Mammary epithelial cell (primary cell): ENCODE measurements around the gene CCDC9B.

Experiments
- CTCF ChIP-seq, 2 donors: IDR thresholded peaks in 1 of 2; conservative IDR thresholded peaks in 1 of 2; 2 replicates each; pipeline ENCODE4 v1.5.1; 2011 to 2012; ENCODE audit warnings: inconsistent platforms in 2 of 2, low read length in 2 of 2, mild to moderate bottlenecking in 2 of 2, control low read depth in 1 of 2, low read depth in 1 of 2; ENCODE audit not compliant: insufficient read depth in 1 of 2; ENCODE audit errors: extremely low read depth in 1 of 2
- EZH2 ChIP-seq: IDR thresholded peaks from 2 replicates; pipeline ENCODE4 v1.6.1; 2012; ENCODE audit warnings: low read length, inconsistent platforms, borderline replicate concordance

DNA sequence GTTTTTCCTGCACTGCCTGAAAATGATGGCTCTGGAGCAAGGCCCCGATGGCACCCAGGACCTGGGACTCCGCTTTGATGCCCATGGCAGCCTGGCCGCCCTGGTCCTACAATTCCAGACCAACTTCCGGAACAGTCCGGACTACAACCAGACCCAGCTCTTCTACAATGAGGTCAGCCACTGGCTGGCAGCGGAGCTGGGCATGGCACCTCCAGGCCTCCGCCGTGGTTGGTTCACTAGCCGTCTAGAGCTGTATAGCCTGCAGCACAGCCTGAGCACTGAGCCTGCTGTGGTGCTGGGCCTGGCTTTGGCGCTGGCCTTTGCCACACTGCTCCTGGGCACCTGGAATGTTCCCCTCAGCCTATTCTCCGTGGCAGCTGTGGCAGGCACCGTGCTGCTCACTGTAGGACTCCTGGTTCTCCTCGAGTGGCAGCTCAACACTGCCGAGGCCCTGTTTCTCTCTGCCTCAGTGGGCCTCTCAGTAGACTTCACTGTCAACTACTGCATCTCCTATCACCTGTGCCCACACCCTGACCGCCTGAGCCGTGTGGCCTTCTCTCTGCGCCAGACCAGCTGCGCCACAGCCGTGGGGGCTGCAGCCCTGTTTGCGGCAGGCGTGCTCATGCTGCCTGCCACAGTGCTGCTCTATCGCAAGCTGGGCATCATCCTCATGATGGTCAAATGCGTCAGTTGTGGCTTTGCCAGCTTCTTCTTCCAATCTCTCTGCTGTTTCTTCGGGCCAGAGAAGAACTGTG is 28.2 kb upstream of the CCDC9B start:
- TF ChIP-seq CTCF (conservative IDR thresholded peaks at IDR 0.05 in 1 of 2, IDR thresholded peaks at IDR 0.05 in 1 of 2; ENCODE audit: extremely low read depth in 1 of 2, insufficient read depth in 1 of 2, low read depth in 1 of 2, low read length in 2 of 2) = no peak
- no peak for TF ChIP-seq EZH2
